HepG2 (cell line): Measurements from ENCODE around the gene MRPL2. TPM values are rescaled to one million over a fixed set of nuclear protein-coding genes. Genes with fewer than 3 reads are reported as not detected.

ENCODE experiments used
- HOXA5 ChIP-seq: sonication (generic); formaldehyde crosslinking; IDR thresholded peaks from 2 replicates; pipeline ENCODE4 v1.4.0; 2020; ENCODE audit warnings: missing genetic modification reagents
- HOXD1 ChIP-seq: sonication (generic); formaldehyde crosslinking; IDR thresholded peaks from 2 replicates; pipeline ENCODE4 v1.5.0; 2020; ENCODE audit warnings: missing genetic modification reagents
- IKZF1 ChIP-seq: fragments of 450-650 bp; IDR thresholded peaks from 2 replicates; pipeline ENCODE4 v1.7.1; 2016
- MAFF ChIP-seq: IDR thresholded peaks from 2 replicates; pipeline ENCODE4 v1.6.1; 2011; ENCODE audit warnings: low read depth, low read length, improper control_type of control experiment
- SATB2 ChIP-seq: sonication (generic); formaldehyde crosslinking; IDR thresholded peaks from 2 replicates; pipeline ENCODE4 v1.5.0; 2020; ENCODE audit warnings: missing genetic modification reagents
- SMYD3 ChIP-seq: sonication (generic); formaldehyde crosslinking; IDR thresholded peaks from 2 replicates; pipeline ENCODE4 v1.8.1; 2023; ENCODE audit warnings: mild to moderate bottlenecking, missing genetic modification reagents
- ZNF430 ChIP-seq: sonication (generic); formaldehyde crosslinking; IDR thresholded peaks from 2 replicates; pipeline ENCODE4 v1.9.0; 2021; ENCODE audit warnings: mild to moderate bottlenecking, missing genetic modification reagents
- ZNF446 ChIP-seq: sonication (generic); formaldehyde crosslinking; IDR thresholded peaks from 2 replicates; pipeline ENCODE4 v1.5.0; 2020; ENCODE audit warnings: mild to moderate bottlenecking, missing genetic modification reagents
- polyA plus RNA-seq, 8 experiments: library from polyadenylated mRNA; depleted of rRNA in 3 of 8; stranded (reverse) in 7 of 8; unstranded in 1 of 8; fragments of >200 nt; fragmentation: Illumina TruSeq in 4 of 8; extraction: Trizol in 4 of 8; gene quantifications; 2 replicates each; pipeline versions ENCODE4 v1.2.1 to v1.2.3, GENCODE V29; 2011 to 2016; ENCODE audit warnings: low read depth in 4 of 8, missing spikeins in 1 of 8, mixed read lengths in 1 of 8; ENCODE audit not compliant: insufficient read depth in 1 of 8
- total RNA-seq, 5 experiments: library from RNA; depleted of rRNA; stranded (reverse); fragments of >200 nt; fragmentation: Illumina TruSeq; extraction: Trizol; gene quantifications; 2 replicates each; pipeline ENCODE4 v1.2.3, GENCODE V29; 2016; ENCODE audit warnings: low read depth in 1 of 5
- TF ChIP-seq, protein P1 (sequence below), 2 experiments: sonication (generic) in 1 of 2; formaldehyde crosslinking in 1 of 2; IDR thresholded peaks; 2 replicates each; pipeline versions ENCODE4 v1.6.1 to v1.9.0; 2014 to 2022; ENCODE audit warnings: antibody characterized with exemption in 1 of 2, borderline replicate concordance in 1 of 2, inconsistent platforms in 1 of 2, low read depth in 1 of 2, missing genetic modification reagents in 1 of 2
- TF ChIP-seq, protein P2 (sequence below): sonication (generic); formaldehyde crosslinking; IDR thresholded peaks from 2 replicates; pipeline ENCODE4 v1.4.0; 2020; ENCODE audit warnings: mild to moderate bottlenecking, missing genetic modification reagents
- TF ChIP-seq, protein P3 (sequence below): sonication (generic); formaldehyde crosslinking; IDR thresholded peaks from 2 replicates; pipeline ENCODE4 v1.5.0; 2020; ENCODE audit warnings: mild to moderate bottlenecking, missing genetic modification reagents, borderline replicate concordance

MRPL2 gene
- total and polyA plus RNA-seq, 2 of the 13 experiments (the other 11 are each of a cell fraction or from before 2014, with no cell fraction given): 56.8 to 65.6 TPM

DNA sequence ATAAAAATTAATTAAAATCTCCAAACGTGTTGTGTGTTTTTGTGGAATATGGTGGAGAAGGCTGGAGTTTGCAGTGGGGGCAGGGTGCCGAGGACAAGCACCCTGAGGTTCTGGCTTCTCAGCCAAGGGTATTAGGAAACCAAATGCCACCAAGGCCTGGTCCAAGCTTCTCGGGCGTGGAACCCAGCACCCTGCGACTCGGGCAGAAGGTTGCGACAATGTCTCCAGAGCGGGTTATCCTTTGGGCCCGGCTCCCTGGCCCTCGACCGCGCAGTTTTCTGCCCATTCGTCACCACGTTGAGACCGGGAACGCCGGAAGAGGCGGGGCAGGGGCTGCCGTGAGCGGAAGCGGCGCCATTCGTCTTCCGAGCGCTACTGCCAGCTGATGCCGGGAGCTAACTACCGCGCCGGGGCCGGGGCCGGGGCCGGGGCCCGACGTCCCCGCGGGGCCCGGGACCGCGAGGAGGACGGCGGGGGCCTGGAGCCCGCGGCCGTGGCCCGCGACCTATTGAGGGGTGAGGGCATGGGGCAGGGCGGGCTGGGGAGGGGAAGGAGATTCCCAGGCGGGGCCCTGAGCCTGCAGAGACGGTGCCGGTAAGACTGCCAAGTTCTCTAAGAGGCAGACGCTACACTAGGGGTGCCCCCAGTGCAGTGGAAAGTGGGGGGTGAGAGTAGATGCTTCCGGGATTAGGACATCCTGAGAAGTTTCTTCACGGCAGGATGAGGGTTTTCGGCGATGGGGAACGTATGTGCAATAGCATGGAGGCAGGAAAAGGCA lies 37.8 kb downstream of the MRPL2 start, which contains the start of gene RRP36 (continued):
- TF ChIP-seq, protein P1, sequence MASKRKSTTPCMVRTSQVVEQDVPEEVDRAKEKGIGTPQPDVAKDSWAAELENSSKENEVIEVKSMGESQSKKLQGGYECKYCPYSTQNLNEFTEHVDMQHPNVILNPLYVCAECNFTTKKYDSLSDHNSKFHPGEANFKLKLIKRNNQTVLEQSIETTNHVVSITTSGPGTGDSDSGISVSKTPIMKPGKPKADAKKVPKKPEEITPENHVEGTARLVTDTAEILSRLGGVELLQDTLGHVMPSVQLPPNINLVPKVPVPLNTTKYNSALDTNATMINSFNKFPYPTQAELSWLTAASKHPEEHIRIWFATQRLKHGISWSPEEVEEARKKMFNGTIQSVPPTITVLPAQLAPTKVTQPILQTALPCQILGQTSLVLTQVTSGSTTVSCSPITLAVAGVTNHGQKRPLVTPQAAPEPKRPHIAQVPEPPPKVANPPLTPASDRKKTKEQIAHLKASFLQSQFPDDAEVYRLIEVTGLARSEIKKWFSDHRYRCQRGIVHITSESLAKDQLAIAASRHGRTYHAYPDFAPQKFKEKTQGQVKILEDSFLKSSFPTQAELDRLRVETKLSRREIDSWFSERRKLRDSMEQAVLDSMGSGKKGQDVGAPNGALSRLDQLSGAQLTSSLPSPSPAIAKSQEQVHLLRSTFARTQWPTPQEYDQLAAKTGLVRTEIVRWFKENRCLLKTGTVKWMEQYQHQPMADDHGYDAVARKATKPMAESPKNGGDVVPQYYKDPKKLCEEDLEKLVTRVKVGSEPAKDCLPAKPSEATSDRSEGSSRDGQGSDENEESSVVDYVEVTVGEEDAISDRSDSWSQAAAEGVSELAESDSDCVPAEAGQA (IDR thresholded peaks at IDR 0.05; ENCODE audit: low read depth): peak; percentile 85
- TF ChIP-seq, protein P1 (CRISPR knock-in tag; IDR thresholded peaks at IDR 0.05; ENCODE audit: borderline replicate concordance): no peak
- TF ChIP-seq HOXA5 (CRISPR knock-in tag) (no peak; the same call in 1 of the 2 replicates), MAFF (no peak), ZNF430 (CRISPR knock-in tag) (peak; percentile 56), IKZF1 (no peak), ZNF446 (CRISPR knock-in tag) (no peak), HOXD1 (CRISPR knock-in tag) (peak; percentile 87; the same call in 1 of the 2 replicates), SATB2 (CRISPR knock-in tag) (0 out of 2 replicates have a peak, but pooled peaks have one; percentile 27), SMYD3 (CRISPR knock-in tag) (no peak)
- TF ChIP-seq, protein P2, sequence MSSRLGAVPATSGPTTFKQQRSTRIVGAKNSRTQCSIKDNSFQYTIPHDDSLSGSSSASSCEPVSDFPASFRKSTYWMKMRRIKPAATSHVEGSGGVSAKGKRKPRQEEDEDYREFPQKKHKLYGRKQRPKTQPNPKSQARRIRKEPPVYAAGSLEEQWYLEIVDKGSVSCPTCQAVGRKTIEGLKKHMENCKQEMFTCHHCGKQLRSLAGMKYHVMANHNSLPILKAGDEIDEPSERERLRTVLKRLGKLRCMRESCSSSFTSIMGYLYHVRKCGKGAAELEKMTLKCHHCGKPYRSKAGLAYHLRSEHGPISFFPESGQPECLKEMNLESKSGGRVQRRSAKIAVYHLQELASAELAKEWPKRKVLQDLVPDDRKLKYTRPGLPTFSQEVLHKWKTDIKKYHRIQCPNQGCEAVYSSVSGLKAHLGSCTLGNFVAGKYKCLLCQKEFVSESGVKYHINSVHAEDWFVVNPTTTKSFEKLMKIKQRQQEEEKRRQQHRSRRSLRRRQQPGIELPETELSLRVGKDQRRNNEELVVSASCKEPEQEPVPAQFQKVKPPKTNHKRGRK (CRISPR knock-in tag): no peak
- TF ChIP-seq, protein P3, sequence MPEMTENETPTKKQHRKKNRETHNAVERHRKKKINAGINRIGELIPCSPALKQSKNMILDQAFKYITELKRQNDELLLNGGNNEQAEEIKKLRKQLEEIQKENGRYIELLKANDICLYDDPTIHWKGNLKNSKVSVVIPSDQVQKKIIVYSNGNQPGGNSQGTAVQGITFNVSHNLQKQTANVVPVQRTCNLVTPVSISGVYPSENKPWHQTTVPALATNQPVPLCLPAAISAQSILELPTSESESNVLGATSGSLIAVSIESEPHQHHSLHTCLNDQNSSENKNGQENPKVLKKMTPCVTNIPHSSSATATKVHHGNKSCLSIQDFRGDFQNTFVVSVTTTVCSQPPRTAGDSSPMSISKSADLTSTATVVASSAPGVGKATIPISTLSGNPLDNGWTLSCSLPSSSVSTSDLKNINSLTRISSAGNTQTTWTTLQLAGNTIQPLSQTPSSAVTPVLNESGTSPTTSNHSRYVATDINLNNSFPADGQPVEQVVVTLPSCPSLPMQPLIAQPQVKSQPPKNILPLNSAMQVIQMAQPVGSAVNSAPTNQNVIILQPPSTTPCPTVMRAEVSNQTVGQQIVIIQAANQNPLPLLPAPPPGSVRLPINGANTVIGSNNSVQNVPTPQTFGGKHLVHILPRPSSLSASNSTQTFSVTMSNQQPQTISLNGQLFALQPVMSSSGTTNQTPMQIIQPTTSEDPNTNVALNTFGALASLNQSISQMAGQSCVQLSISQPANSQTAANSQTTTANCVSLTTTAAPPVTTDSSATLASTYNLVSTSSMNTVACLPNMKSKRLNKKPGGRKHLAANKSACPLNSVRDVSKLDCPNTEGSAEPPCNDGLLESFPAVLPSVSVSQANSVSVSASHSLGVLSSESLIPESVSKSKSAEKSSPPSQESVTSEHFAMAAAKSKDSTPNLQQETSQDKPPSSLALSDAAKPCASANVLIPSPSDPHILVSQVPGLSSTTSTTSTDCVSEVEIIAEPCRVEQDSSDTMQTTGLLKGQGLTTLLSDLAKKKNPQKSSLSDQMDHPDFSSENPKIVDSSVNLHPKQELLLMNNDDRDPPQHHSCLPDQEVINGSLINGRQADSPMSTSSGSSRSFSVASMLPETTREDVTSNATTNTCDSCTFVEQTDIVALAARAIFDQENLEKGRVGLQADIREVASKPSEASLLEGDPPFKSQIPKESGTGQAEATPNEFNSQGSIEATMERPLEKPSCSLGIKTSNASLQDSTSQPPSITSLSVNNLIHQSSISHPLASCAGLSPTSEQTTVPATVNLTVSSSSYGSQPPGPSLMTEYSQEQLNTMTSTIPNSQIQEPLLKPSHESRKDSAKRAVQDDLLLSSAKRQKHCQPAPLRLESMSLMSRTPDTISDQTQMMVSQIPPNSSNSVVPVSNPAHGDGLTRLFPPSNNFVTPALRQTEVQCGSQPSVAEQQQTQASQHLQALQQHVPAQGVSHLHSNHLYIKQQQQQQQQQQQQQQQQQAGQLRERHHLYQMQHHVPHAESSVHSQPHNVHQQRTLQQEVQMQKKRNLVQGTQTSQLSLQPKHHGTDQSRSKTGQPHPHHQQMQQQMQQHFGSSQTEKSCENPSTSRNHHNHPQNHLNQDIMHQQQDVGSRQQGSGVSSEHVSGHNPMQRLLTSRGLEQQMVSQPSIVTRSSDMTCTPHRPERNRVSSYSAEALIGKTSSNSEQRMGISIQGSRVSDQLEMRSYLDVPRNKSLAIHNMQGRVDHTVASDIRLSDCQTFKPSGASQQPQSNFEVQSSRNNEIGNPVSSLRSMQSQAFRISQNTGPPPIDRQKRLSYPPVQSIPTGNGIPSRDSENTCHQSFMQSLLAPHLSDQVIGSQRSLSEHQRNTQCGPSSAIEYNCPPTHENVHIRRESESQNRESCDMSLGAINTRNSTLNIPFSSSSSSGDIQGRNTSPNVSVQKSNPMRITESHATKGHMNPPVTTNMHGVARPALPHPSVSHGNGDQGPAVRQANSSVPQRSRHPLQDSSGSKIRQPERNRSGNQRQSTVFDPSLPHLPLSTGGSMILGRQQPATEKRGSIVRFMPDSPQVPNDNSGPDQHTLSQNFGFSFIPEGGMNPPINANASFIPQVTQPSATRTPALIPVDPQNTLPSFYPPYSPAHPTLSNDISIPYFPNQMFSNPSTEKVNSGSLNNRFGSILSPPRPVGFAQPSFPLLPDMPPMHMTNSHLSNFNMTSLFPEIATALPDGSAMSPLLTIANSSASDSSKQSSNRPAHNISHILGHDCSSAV (CRISPR knock-in tag): no peak
